HepG2 (cell line): ENCODE measurements around the gene ZNF225. TPM values are rescaled to one million over a fixed set of nuclear protein-coding genes. Genes with fewer than 3 reads are reported as not detected.

Experiments
- ARID2 ChIP-seq: sonication (generic); formaldehyde crosslinking; IDR thresholded peaks from 2 replicates; pipeline ENCODE4 v1.8.1; 2022; ENCODE audit warnings: mild to moderate bottlenecking, missing genetic modification reagents, borderline replicate concordance
- CBX5 ChIP-seq: sonication (generic); formaldehyde crosslinking; IDR thresholded peaks from 2 replicates; pipeline ENCODE4 v1.4.0; 2020; ENCODE audit warnings: missing genetic modification reagents, borderline replicate concordance
- E2F2 ChIP-seq: sonication (generic); formaldehyde crosslinking; IDR thresholded peaks from 2 replicates; pipeline ENCODE4 v1.4.0; 2020; ENCODE audit warnings: missing genetic modification reagents, borderline replicate concordance
- HDAC1 ChIP-seq: sonication (generic); formaldehyde crosslinking; IDR thresholded peaks from 2 replicates; pipeline ENCODE4 v1.5.1; 2020; ENCODE audit warnings: mild to moderate bottlenecking, missing genetic modification reagents
- HINFP ChIP-seq: sonication (generic); formaldehyde crosslinking; IDR thresholded peaks from 2 replicates; pipeline ENCODE4 v1.4.0; 2020; ENCODE audit warnings: low read depth, mild to moderate bottlenecking, missing genetic modification reagents
- KAT7 ChIP-seq: IDR thresholded peaks from 2 replicates; pipeline ENCODE4 v1.6.1; 2018; ENCODE audit warnings: borderline replicate concordance, missing compliant biosample characterization
- NR2F6 ChIP-seq, 2 experiments: IDR thresholded peaks; 2 replicates each; pipeline ENCODE4 v1.6.1; 2016; ENCODE audit warnings: antibody characterized with exemption in 1 of 2, mild to moderate bottlenecking in 1 of 2
- PHF21A ChIP-seq: sonication (generic); formaldehyde crosslinking; IDR thresholded peaks from 2 replicates; pipeline ENCODE4 v1.5.0; 2020; ENCODE audit warnings: mild to moderate bottlenecking, missing genetic modification reagents
- RARG ChIP-seq: sonication (generic); formaldehyde crosslinking; IDR thresholded peaks from 2 replicates; pipeline ENCODE4 v1.4.0; 2020; ENCODE audit warnings: low read depth, mild to moderate bottlenecking, missing genetic modification reagents
- REL ChIP-seq: sonication (generic); formaldehyde crosslinking; conservative IDR thresholded peaks from 2 replicates; pipeline ENCODE4 v1.8.0; 2022; ENCODE audit warnings: mild to moderate bottlenecking, missing genetic modification reagents, moderate library complexity
- SALL2 ChIP-seq: sonication (generic); formaldehyde crosslinking; IDR thresholded peaks from 2 replicates; pipeline ENCODE4 v1.8.1; 2023; ENCODE audit warnings: mild to moderate bottlenecking, missing genetic modification reagents, inconsistent platforms
- ZNF883 ChIP-seq: sonication (generic); formaldehyde crosslinking; IDR thresholded peaks from 2 replicates; pipeline ENCODE4 v1.5.1; 2020; ENCODE audit warnings: mild to moderate bottlenecking, missing genetic modification reagents; ENCODE audit errors: not compliant biosample characterization
- polyA plus RNA-seq, 8 experiments: library from polyadenylated mRNA; depleted of rRNA in 3 of 8; stranded (reverse) in 7 of 8; unstranded in 1 of 8; fragments of >200 nt; fragmentation: Illumina TruSeq in 4 of 8; extraction: Trizol in 4 of 8; gene quantifications; 2 replicates each; pipeline versions ENCODE4 v1.2.1 to v1.2.3, GENCODE V29; 2011 to 2016; ENCODE audit warnings: low read depth in 4 of 8, missing spikeins in 1 of 8, mixed read lengths in 1 of 8; ENCODE audit not compliant: insufficient read depth in 1 of 8
- total RNA-seq, 5 experiments: library from RNA; depleted of rRNA; stranded (reverse); fragments of >200 nt; fragmentation: Illumina TruSeq; extraction: Trizol; gene quantifications; 2 replicates each; pipeline ENCODE4 v1.2.3, GENCODE V29; 2016; ENCODE audit warnings: low read depth in 1 of 5
- TF ChIP-seq, protein P1 (sequence below): sonication (generic); formaldehyde crosslinking; IDR thresholded peaks from 2 replicates; pipeline ENCODE4 v1.4.0; 2020; ENCODE audit warnings: missing genetic modification reagents
- TF ChIP-seq, protein P2 (sequence below): sonication (generic); formaldehyde crosslinking; IDR thresholded peaks from 2 replicates; pipeline ENCODE4 v1.4.0; 2020; ENCODE audit warnings: missing genetic modification reagents, mild to moderate bottlenecking, borderline replicate concordance
- TF ChIP-seq, protein P3 (sequence below): sonication (generic); formaldehyde crosslinking; IDR thresholded peaks from 2 replicates; pipeline ENCODE4 v1.9.0; 2022; ENCODE audit warnings: missing genetic modification reagents, mild to moderate bottlenecking, borderline replicate concordance

The ZNF225 gene
- total and polyA plus RNA-seq, 2 of the 13 experiments (the other 11 are each of a cell fraction or from before 2014, with no cell fraction given): 0.87 to 3.3 TPM

DNA sequence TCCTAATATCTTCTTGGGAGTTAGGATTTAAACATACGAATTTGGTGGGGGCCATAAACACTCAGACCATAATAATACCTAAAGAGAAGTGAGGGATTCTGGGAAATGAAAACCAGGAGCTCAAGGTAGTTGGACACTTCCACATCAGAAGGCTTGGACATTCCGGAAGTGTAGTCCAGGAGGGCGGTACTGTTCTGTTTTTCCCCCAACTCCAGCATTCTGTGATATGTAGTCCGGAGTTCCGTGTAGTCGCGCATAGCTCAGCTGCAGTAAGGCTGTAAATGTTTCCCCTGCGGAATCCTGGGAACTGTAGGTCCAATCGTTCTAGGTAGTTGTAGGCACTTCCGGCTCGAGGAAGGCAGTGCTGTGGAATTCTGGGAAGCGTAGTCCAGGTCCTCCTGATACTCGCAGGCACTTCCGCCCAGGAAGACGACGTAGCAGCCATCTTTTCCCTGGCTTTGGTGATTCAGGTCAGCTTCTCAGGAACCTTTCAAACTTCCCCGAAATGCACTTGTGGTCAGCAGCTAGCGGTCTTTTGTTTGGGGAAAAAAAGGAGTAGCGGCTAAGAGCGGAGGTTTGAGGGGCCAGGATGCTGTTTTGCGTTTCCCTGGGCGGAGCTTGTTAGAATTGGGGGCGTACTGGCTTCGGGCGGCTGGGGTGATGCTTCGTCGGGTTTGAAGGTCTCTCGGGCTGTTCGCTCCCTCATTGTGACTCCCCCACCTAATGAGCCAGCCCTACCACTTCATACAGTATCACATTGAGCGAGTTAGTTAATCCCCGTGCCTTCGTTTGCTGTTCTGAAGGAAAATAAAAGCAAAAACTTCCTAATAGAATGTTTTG lies 51.7 kb downstream of the ZNF225 start, which contains the start of gene ZNF226 (continued):
- TF ChIP-seq, protein P1, sequence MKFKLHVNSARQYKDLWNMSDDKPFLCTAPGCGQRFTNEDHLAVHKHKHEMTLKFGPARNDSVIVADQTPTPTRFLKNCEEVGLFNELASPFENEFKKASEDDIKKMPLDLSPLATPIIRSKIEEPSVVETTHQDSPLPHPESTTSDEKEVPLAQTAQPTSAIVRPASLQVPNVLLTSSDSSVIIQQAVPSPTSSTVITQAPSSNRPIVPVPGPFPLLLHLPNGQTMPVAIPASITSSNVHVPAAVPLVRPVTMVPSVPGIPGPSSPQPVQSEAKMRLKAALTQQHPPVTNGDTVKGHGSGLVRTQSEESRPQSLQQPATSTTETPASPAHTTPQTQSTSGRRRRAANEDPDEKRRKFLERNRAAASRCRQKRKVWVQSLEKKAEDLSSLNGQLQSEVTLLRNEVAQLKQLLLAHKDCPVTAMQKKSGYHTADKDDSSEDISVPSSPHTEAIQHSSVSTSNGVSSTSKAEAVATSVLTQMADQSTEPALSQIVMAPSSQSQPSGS (CRISPR knock-in tag): peak; percentile 37; the same call in 1 of the 2 replicates
- TF ChIP-seq PHF21A (CRISPR knock-in tag): peak; percentile 79; the same call in 1 of the 2 replicates
- no peak for TF ChIP-seq ARID2
- peak; percentile 20; the same call in 1 of the 2 replicates for TF ChIP-seq CBX5 (CRISPR knock-in tag)
- TF ChIP-seq NR2F6 (IDR thresholded peaks at IDR 0.05): no peak
- TF ChIP-seq NR2F6 (CRISPR knock-in tag; IDR thresholded peaks at IDR 0.05): peak; percentile 33; the same call in 1 of the 2 replicates
- peak; percentile 56; the same call in 1 of the 2 replicates for TF ChIP-seq SALL2 (CRISPR knock-in tag)
- 0 out of 2 replicates have a peak, but pooled peaks have one; percentile 35 for TF ChIP-seq HINFP (CRISPR knock-in tag)
- TF ChIP-seq ZNF883 (CRISPR knock-in tag): no peak
- no peak for TF ChIP-seq REL (CRISPR knock-in tag)
- TF ChIP-seq KAT7 (CRISPR knock-in tag): 0 out of 2 replicates have a peak, but pooled peaks have one; percentile 41
- TF ChIP-seq, protein P2, sequence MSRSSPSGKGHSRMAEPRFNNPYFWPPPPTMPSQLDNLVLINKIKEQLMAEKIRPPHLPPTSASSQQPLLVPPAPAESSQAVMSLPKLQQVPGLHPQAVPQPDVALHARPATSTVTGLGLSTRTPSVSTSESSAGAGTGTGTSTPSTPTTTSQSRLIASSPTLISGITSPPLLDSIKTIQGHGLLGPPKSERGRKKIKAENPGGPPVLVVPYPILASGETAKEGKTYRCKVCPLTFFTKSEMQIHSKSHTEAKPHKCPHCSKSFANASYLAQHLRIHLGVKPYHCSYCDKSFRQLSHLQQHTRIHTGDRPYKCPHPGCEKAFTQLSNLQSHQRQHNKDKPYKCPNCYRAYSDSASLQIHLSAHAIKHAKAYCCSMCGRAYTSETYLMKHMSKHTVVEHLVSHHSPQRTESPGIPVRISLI (CRISPR knock-in tag): peak; percentile 35; the same call in 1 of the 2 replicates
- peak; percentile 76; the same call in 1 of the 2 replicates for TF ChIP-seq RARG
- TF ChIP-seq, protein P3, sequence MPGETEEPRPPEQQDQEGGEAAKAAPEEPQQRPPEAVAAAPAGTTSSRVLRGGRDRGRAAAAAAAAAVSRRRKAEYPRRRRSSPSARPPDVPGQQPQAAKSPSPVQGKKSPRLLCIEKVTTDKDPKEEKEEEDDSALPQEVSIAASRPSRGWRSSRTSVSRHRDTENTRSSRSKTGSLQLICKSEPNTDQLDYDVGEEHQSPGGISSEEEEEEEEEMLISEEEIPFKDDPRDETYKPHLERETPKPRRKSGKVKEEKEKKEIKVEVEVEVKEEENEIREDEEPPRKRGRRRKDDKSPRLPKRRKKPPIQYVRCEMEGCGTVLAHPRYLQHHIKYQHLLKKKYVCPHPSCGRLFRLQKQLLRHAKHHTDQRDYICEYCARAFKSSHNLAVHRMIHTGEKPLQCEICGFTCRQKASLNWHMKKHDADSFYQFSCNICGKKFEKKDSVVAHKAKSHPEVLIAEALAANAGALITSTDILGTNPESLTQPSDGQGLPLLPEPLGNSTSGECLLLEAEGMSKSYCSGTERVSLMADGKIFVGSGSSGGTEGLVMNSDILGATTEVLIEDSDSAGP: peak; percentile 59; the same call in 1 of the 2 replicates
- TF ChIP-seq HDAC1: peak; percentile 40; the same call in 1 of the 2 replicates
- 0 out of 2 replicates have a peak, but pooled peaks have one; percentile 22 for TF ChIP-seq E2F2 (CRISPR knock-in tag)
